Endothelial cell of umbilical vein (primary cell): Measurements from ENCODE around the gene TCF25. TPM values are rescaled to one million over a fixed set of nuclear protein-coding genes. Genes with fewer than 3 reads are reported as not detected.

ENCODE experiments used
- BruUV-seq: library from RNA; stranded (reverse); fragments of 400-500 nt; replicated peaks from 2 replicates; lab custom pipeline; 2021; lab: Mats Ljungman, UMichigan
- CTCF ChIA-PET: fragments of 300-600, 350-600 bp; sonication (Branson Sonifier 250); formaldehyde crosslinking; loops from one replicate; lab custom pipeline; 2021; ENCODE audit warnings: antibody characterized with exemption, inconsistent platforms; lab: Charles Lee
- POLR2A ChIA-PET: fragments of 300-600, 350-600 bp; sonication (Branson Sonifier 250); formaldehyde crosslinking; loops from one replicate; lab custom pipeline; 2021; ENCODE audit warnings: antibody characterized with exemption, inconsistent platforms; lab: Charles Lee
- DNase-seq: peaks from one replicate; pipeline ENCODE4 v3.0.0-alpha.2; 2011; ENCODE audit warnings: low read depth, low spot score
- FAIRE-seq: peaks from 2 replicates; lab custom pipeline; 2011; peaks lifted over from hg19 to GRCh38; lab: Jason Lieb, UNC
- H2AFZ ChIP-seq: 2 replicates; pipeline ENCODE4 v1.6.0; 2012; ENCODE audit warnings: low read depth, low read length, control low read depth, inconsistent platforms
- H3K27ac ChIP-seq: 2 replicates; pipeline ENCODE4 v1.5.1; 2011; ENCODE audit warnings: low read depth, mild to moderate bottlenecking, control low read depth, low read length, moderate library complexity; ENCODE audit not compliant: insufficient read depth
- H3K27me3 ChIP-seq, 2 experiments: 2 replicates each; pipeline versions ENCODE4 v1.6.0 to v1.6.1; 2011; ENCODE audit warnings: low read length in 2 of 2, mixed read lengths in 1 of 2; ENCODE audit not compliant: control insufficient read depth in 2 of 2, insufficient read depth in 2 of 2
- H3K36me3 ChIP-seq, 2 experiments: 2 replicates in 1 of 2; 3 replicates in 1 of 2; pipeline ENCODE4 v1.5.1; 2011; ENCODE audit warnings: low read length in 2 of 2, mild to moderate bottlenecking in 1 of 2, moderate library complexity in 1 of 2; ENCODE audit not compliant: control insufficient read depth in 2 of 2, insufficient read depth in 2 of 2; ENCODE audit errors: extremely low read depth in 1 of 2
- H3K4me1 ChIP-seq: 3 replicates; pipeline ENCODE4 v1.5.1; 2011; ENCODE audit warnings: mild to moderate bottlenecking, low read length; ENCODE audit not compliant: control insufficient read depth, insufficient read depth; ENCODE audit errors: extremely low read depth
- H3K4me2 ChIP-seq: 2 replicates; pipeline ENCODE4 v1.6.1; 2011; ENCODE audit warnings: low read length, control low read depth, mixed read lengths; ENCODE audit not compliant: insufficient read depth
- H3K4me3 ChIP-seq, 3 experiments: fragments of 200-600 bp in 1 of 3; sonication (generic), shearing (Covaris generic) in 1 of 3; replicated peaks in 1 of 3; 2 replicates each; pipeline ENCODE4 v1.5.1; 2011 to 2016; ENCODE audit warnings: control low read depth in 3 of 3, low read length in 3 of 3, mild to moderate bottlenecking in 2 of 3, inconsistent platforms in 1 of 3, low read depth in 1 of 3, moderate library complexity in 1 of 3; ENCODE audit not compliant: insufficient read depth in 1 of 3
- H3K79me2 ChIP-seq: 2 replicates; pipeline ENCODE4 v1.6.0; 2012; ENCODE audit warnings: low read length, inconsistent platforms; ENCODE audit not compliant: control insufficient read depth, insufficient read depth
- H3K9ac ChIP-seq: replicated peaks from 2 replicates; pipeline ENCODE3; 2011; ENCODE audit warnings: low read length, control low read depth; ENCODE audit not compliant: insufficient read depth; ENCODE audit errors: extremely low read depth
- H3K9me1 ChIP-seq: replicated peaks from 3 replicates; pipeline ENCODE4 v1.6.0; 2011; ENCODE audit warnings: mild to moderate bottlenecking, low read length; ENCODE audit not compliant: control insufficient read depth, insufficient read depth; ENCODE audit errors: extremely low read depth
- H3K9me3 ChIP-seq: replicated peaks from 2 replicates; pipeline ENCODE4 v1.5.1; 2012; ENCODE audit warnings: low read length, inconsistent platforms; ENCODE audit not compliant: control insufficient read depth, insufficient read depth
- H4K20me1 ChIP-seq: replicated peaks from 2 replicates; pipeline ENCODE3; 2011; ENCODE audit warnings: mild to moderate bottlenecking, low read length; ENCODE audit not compliant: control insufficient read depth, insufficient read depth; ENCODE audit errors: extremely low read depth
- CTCF ChIP-seq, 2 donors: IDR thresholded peaks; 1 replicate in 1 of 2; 2 replicates in 1 of 2; pipeline ENCODE4 v1.5.1; 2011; ENCODE audit warnings: low read length in 2 of 2, mild to moderate bottlenecking in 2 of 2, moderate library complexity in 2 of 2, control low read depth in 1 of 2, inconsistent platforms in 1 of 2, low read depth in 1 of 2; ENCODE audit not compliant: insufficient read depth in 1 of 2; ENCODE audit errors: extremely low read depth in 1 of 2
- EZH2 ChIP-seq: IDR thresholded peaks from 2 replicates; pipeline ENCODE4 v1.6.1; 2012; ENCODE audit warnings: borderline replicate concordance, low read depth, mild to moderate bottlenecking, moderate library complexity, low read length, inconsistent platforms; ENCODE audit not compliant: severe bottlenecking
- FOS ChIP-seq: IDR thresholded peaks from 2 replicates; pipeline ENCODE4 v1.6.1; 2011; ENCODE audit warnings: mild to moderate bottlenecking, low read length, moderate library complexity, borderline replicate concordance; ENCODE audit not compliant: insufficient read depth
- GATA2 ChIP-seq: IDR thresholded peaks from 2 replicates; pipeline ENCODE4 v1.7.0; 2011; ENCODE audit warnings: low read depth, mild to moderate bottlenecking, moderate library complexity, mixed read lengths, low read length; ENCODE audit not compliant: insufficient read length, insufficient read depth
- JUN ChIP-seq: IDR thresholded peaks from 2 replicates; pipeline ENCODE4 v1.6.1; 2011; ENCODE audit warnings: borderline replicate concordance, low read depth; ENCODE audit not compliant: insufficient read length, insufficient read depth
- MAX ChIP-seq: IDR thresholded peaks from 2 replicates; pipeline ENCODE4 v1.6.1; 2011; ENCODE audit not compliant: insufficient read depth, insufficient read length
- MYC ChIP-seq: IDR thresholded peaks from one replicate; pipeline ENCODE4 v1.6.1; 2011; ENCODE audit warnings: mild to moderate bottlenecking, low read depth, low read length
- POLR2A ChIP-seq: IDR thresholded peaks from 2 replicates; pipeline ENCODE4 v1.6.1; 2012; ENCODE audit warnings: low read depth, mild to moderate bottlenecking, control low read depth, low read length
- POLR2AphosphoS5 ChIP-seq: IDR thresholded peaks from 2 replicates; pipeline ENCODE4 v1.6.1; 2012; ENCODE audit warnings: low read depth, mild to moderate bottlenecking, control low read depth, low read length, moderate library complexity; ENCODE audit not compliant: insufficient read depth
- dilution Hi-C: fragments of 300-500 bp; cut with MboI; formaldehyde crosslinking; loops from one replicate; pipeline ENCODE4 v1.15.0; 2019; ENCODE audit warnings: low sequenced_read_pairs; ENCODE audit not compliant: extremely low pct_ligation_motif_present
- intact Hi-C: fragments of 100-400 bp; cut with micrococcal nuclease; formaldehyde crosslinking; loops from one replicate; pipeline ENCODE4 v1.10.0; 2022
- polyA plus RNA-seq, 4 experiments: library from polyadenylated mRNA; depleted of rRNA in 3 of 4; stranded (reverse) in 3 of 4; unstranded in 1 of 4; fragments of >200 nt; gene quantifications; 2 replicates each; pipeline versions ENCODE4 v1.2.1 to v1.2.3, GENCODE V29; 2011 to 2012; ENCODE audit warnings: missing spikeins in 1 of 4
- total RNA-seq: library from RNA; stranded (reverse); gene quantifications from 2 replicates; pipeline ENCODE4 v1.2.3, GENCODE V29; 2021

The TCF25 gene
- total and polyA plus RNA-seq, 2 donors (not counting 3 experiments of a cell fraction or from before 2014, with no cell fraction given): 193 to 234 TPM

GRCh38 chr16:89826531-89827382 is 46.6 kb upstream of the TCF25 start:
- Histone ChIP-seq H3K27ac (no peak overlapping the region), H2AFZ (no peak overlapping the region), H3K4me2 (no peak overlapping the region), H3K9me1 (no peaks in the 10 kb centered on the region), H3K27me3 (no peaks in the 10 kb centered on the region), H3K4me3 (no peak overlapping the region), H3K4me1 (peaks cover 9% of the 10 kb centered on the region), H3K9ac (no peak overlapping the region), H3K9me3 (no peaks in the 10 kb centered on the region), H3K79me2 (no peaks in the 10 kb centered on the region), H4K20me1 (no peaks in the 10 kb centered on the region), H3K36me3 (no peaks in the 10 kb centered on the region)
- ChIA-PET POLR2A (no interaction called here), CTCF (interaction anchor here (3.0 kb wide), 1 partner anchor 34 kb away, joined by 17 read pairs; no protein-coding TSS in a partner anchor)
- TF ChIP-seq POLR2A: no peak
- TF ChIP-seq EZH2: no peak
- no peak for TF ChIP-seq GATA2
- TF ChIP-seq JUN: no peak
- no peak for TF ChIP-seq MYC
- TF ChIP-seq FOS: no peak
- no peak for TF ChIP-seq POLR2AphosphoS5
- TF ChIP-seq MAX: no peak
- TF ChIP-seq CTCF (IDR thresholded peaks at IDR 0.05; ENCODE audit: extremely low read depth in 1 of 2, insufficient read depth in 1 of 2, low read depth in 1 of 2, low read length in 2 of 2): no peak
- FAIRE-seq (no peak), DNase-seq (no peak)
- dilution Hi-C loops (no loop called here), intact Hi-C loops (no loop called here)
- BruUV-seq: no TSS peak
